ENCODE measurements around the gene USPL1.

USPL1 gene

DNA sequence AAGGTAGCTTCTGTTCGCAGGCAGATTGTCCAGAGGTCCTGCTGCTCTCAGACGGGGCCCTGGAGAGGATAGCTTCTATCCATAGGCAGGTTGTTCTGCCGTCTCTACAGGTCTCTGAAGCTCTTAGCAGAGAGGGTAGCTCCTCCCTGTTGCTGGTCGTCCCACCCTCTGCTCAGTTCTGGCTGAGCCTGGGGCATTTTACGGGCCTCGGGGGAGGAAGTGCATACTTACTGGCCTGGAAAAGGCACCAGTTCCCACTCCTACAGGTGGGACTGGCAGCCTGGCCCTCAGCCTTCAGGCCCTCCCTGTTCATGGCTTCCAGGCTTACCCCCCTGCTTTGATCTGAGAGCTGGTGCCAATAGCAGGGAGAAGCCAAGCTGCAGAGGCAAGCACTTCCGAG is 42.3 kb downstream of the USPL1 start:
- no peak for DNase-seq (ENCODE audit: low spot score)

DNA sequence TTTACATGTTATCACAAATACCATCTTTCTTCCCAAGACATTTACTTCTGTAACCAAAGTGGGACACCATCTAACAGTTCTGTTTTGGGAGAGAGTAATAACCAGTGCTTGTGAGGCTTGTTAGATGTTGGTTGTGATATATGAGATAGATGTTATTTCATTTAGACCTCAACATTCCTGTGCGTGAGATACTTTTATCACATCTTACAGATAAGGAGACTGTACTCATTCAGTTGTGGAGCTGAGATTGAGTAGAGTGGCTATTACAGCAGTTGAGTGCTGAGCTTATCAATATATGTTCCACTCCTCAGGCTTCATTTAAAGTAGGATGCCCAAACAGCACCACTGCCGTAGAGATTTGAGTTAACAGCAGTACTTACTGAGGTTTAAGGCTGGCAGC is 43.1 kb downstream of the USPL1 start:
- DNase-seq (ENCODE audit: low spot score) = no peak

DNA sequence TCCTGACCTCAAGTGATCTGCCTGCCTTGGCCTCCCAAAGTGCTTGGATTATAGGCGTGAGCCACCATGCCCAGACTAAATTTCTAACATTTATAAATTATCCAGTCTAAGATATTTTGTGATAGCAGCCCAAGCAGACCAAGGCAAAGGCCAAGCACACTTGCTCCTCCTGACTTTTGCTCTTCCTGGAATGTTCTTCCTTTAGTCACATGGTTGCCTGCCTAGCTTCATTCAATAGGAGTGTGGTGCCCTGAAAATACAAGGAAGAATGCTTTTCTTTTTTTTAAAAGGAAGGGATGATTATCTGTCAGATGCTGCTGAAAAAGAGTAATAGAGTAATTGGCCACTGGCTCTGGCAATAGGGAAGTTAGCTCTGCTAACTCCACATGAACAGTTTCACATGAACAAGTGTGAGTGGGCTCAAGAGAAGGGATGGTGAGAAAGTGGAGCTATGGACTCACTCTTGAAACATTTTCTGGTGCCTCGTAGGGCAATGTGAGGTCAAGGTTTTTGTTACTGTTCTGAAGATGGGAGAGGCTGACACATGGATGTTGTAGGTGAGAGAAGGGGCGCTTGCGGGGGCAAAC is 47.1 kb downstream of the USPL1 start:
- no peak for DNase-seq (ENCODE audit: low spot score)

DNA sequence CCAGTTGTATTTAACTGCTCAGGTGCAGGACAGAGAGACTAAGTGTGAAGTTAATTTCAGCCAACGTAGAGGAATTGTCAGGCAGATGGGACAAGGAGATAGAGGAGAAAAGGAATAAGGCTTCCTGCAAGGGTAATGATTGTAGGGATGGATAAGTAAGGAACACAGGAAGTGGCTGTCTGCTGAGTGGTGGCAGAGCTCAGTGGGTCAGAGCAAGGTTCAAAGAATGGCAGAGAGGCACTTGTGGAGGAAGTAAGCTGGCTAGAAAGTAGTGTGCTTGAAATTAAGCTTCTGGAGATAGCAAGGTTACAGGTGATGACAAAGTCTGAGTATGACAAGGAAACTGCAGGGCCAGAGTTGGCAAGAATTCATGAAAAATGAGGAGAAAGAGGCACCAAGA is 47.9 kb downstream of the USPL1 start:
- no peak for DNase-seq (ENCODE audit: low spot score)

DNA sequence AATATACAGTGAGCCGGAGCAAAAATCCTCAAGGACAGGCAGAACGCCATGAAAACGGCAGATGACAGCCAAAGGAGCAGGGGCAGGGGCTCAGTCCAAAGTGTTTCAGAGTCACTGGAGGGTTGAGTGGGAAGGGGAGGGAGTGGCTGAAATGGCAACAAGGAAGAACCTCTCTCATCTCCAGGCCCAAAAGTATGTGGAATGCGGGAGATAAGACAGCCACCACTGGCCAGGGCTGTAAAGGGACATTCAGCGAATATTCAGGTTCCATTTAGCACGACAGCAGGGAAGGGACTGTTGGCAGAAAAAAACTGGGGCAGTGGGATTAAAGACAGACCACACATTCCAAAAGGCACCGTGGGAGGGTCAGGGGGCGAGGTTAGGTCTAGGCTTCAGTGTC is 48.4 kb downstream of the USPL1 start:
- no peak for DNase-seq (ENCODE audit: low spot score)

DNA sequence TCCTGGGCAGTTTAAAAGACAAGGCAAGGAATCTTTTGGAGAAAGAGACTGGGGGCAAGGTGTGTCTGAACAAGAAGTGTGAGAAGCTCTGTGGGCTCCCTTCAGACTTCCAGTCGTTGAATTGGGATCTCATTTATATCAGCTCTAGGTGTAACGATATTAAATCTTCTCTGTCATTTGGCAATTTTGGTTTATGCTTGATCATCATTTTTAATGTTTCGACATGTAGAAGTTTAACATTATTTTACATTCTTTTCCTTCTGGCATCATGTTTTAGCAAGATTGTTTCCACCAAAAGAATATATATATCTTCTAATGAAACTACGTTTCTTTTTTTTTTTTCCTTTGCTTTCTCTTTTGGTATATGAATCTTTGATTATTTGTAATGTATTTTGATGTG is 49.3 kb downstream of the USPL1 start:
- DNase-seq (ENCODE audit: low spot score) = no peak

DNA sequence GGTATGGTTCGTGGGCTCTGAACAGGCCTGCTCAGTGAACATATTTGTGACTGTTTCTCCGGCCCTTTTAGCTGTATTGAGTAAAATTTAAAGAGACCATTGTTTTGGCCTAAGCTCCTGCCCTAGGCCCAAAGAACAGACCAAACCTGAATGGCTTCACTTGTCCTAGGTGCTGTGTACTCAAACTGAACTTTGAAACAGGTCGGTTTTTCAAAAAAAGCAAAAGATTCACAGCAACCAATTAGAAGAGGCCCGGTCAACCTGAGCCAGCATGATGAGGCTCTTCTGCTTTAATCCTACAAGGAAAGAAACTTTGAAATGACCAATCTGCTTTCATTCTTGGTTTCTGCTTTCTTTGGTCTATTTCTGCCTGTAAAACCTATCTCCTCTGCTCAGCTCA is 50.6 kb downstream of the USPL1 start:
- DNase-seq (ENCODE audit: low spot score) = no peak

DNA sequence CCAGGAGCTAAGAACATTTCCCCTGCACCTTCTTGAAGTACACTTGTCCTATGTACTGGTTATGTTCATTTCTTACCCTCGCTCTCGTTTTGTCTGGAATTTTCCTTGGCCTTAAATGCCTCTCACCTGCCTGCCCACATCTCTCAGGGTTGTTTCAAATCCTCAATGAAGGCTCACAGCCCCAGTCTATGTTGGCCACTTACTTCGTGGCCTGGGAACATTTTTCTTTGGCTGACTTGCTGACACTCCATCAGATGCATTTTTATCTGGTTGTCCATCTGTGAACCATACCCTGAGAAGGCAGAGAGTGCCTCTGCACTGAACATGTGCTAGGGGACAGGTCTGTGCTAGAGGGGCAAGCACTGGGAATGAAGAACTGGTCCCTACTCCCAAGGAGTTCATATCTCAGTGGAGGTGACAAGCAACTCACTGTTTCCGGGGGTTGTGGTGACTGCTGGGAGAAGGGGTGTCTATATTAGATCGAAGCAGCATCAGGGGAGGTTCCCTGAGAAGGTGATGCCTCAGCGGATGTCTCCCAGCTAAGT is 53.6 kb downstream of the USPL1 start:
- no peak for DNase-seq (ENCODE audit: low spot score)

DNA sequence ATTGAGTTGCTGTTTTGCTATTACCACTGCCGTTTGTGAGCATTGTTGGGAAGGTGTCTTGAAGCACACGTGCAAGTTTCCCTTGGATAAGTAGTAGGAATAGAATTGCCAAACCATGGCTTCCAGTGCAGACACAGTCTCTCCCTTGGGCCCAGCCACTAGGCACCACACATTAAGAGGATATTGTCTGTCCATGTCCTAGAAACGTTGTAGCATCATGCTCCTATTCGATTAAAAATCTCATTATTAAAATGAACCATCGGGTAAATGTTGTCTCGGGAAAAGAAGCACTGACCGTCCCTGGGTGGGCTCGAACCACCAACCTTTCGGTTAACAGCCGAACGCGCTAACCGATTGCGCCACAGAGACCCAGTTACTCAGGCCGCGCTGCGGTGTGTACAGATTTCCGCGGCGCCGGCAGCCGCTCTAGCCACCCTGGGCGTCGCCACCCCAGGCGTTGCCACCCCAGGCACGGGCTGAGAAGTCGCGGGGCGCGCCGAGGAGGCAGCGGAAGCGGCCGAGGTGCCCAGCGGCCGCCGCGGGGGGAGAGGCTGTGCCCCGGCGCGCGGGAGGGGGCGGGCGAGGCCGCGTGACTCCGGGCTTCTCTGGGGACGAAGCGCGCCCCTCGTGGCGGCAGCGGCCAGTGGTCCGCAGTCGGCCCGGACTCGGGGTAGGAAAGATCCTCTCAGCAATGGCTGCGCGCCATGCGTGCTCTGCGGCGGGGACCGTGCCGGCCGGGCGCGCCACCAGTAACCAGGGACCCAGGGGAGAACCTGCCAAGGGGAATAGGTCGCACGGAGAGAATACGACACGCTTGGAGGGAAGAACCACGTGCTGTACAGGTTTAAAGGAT is 56.2 kb downstream of the USPL1 start:
- peak; percentile 69 for DNase-seq (ENCODE audit: low spot score)

DNA sequence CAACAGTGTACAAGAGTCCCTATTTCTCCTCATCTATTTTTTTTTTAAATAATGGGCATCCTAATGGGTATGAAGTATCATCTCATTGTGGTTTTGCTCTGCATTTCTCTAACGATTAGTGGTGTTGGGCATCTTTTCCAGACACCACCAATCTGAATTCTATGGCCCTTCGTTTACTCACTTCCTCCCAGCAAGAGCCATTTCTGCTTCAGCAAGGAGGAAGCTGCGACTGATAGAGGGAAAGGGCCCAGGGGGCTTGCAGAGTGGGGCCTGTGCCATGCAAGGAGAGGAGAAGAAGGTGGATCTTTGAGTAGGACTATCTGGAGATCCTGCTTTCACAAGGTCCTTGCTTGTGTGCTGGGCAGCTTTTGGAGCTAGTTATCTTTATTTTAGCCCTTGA is 58.0 kb downstream of the USPL1 start:
- DNase-seq (ENCODE audit: low spot score) = no peak

DNA sequence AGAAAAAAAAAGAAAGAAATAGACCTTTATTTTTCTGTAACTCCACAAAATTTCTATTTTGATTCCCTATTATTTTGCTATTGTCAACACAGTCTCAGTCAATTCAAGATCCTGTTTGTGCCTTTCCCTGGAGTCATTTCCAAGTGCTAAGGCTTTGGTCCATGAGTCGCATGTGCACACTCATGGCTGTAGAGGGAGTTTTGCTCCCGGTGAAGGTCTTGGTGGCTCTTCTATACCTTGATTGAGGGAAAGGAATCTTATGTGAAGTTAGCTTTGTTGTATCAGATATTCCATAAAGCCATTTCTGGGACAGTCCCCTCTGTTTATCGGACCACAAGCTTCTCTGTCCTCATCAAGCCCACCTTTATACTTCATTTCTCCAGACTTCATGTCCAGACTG is 59.0 kb downstream of the USPL1 start:
- DNase-seq (ENCODE audit: low spot score) = no peak

DNA sequence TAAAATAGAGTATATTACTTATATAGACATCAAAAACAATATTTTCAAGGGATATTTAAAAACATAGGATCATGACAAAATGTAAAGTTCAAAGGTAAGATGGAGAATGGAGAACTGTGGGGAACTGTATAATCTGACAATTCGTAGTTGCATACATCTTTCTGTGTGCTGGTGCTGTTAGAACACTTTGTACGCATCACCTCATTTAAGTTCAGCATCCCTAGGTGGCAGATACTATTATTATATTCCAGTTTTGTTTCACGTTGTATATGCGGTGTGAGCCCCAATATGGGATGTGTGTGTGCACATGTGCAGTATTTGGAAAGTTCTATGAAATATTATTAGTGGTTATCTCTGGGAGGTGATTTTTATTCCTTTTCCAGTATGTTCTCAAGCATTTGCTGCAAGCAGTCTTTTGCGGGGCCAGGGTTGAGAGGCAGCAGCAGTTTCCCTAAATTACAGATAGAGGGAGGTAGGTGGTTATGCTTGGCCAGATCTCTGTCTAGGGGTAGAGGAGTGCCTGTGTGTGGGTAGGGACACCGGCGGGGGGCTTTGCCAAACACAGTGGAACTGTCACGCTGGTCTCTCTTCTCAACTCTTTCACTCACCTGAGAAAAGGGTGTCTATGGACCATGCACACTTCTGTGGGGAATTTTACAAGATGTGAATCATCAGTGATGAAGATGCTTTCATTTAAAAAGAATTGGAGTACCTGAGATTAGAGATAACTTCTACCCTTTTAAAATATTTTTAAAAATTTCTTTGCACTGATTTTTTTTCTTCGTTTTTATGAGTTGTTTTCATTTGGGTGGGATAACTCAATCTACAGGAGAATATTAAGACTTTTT is 62.0 kb downstream of the USPL1 start:
- no peak for DNase-seq (ENCODE audit: low spot score)

DNA sequence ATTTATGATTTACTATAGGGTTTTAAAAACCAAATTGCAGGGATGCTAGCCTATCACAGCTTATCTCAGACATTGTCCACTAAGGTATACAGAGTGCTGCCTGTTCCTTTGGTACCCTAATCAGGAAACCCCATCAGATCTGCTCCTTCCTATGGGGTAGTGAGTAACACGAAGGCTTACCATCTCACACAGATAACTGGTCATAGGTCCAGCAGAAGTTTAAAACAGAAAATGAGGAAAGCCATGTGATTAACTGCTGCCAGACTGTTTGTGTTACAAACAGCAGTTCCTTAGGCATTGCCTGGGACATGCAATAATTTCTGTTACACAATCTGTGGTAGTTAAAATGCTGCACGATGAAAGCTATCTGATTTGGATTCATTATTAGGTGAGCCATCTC is 64.1 kb downstream of the USPL1 start:
- DNase-seq (ENCODE audit: low spot score) = no peak

DNA sequence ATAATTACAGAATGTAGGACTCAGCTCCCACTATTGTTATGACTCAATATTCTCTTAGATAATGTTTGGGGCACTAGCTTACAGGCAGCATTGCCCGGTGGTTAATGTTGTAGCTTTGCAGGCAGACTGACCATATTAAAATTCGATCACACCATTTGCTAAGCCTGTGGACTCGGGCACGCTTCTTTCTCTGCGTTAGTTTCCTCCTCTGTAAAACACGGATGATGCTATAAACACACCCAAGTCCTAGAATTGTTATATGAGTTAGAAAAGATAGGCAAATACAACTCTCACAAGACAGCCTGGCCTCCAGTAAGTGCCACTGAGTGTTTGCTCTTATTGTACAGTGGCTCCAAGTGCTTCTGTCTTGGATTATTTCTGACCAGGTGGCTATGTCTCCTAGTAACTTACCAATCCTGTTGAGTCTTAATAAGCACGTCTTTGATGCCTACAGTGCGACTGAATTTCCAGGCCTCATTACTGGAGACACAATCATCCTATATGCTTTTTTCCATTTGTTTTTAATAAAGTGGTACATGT is 67.7 kb downstream of the USPL1 start:
- no peak for DNase-seq (ENCODE audit: low spot score)

DNA sequence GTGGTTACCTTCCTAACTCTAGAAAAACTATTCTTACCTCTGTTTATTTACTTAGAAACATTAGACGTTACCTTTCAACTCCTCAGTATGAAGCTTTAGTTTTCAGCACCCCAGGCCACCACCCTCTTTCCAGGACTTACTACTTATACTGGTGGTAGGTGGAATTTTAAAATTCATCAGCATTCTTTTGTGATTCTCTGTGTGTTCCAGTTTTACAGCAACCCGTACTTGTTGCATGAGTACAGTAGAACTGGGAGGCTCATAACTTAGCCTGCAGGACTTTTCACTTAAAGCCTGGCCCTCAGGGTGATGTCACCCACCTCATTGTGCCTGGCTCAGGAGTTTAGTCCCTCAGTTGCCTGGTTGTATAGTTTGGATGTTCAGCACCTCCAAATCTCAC is 68.3 kb downstream of the USPL1 start:
- no peak for DNase-seq (ENCODE audit: low spot score)

DNA sequence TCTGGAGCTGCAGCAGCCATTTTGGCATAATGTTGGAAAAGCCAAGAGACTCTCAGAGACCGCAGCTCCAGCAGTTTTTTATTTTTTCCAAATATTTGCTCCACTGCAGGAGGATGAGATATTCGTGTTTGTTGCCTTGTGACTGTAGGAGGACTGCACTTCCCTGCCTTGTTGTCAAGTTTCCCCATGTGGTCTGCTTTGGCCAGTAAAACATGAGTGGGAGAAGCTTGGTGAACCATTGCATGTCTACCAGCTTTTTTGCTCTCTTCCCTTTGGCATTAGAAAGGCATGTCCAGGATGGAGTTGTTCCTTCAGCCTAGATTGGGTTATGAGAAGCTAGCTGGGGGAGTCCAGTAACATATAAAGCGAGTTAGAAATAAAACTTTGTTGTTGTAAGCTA is 69.9 kb downstream of the USPL1 start:
- no peak for DNase-seq (ENCODE audit: low spot score)

DNA sequence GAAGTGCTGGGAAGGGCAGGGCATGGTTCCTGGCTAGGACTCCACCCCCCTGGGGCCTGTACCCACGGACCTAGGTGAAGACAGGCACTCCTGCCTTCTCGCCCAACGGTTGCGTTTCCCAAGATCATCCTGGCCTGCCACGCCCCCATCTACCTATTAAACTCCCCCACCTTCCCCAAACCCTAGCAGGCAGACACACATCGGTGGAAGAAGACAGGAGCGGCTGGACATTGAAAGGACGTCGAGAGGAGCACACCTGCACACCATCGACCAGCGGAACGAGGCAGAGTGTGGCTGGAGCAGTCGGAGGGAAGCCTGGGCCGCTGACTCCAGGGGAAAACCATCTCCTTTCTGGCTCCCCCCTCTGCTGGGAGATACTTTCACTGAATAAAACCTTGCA is 72.0 kb downstream of the USPL1 start:
- no peak for DNase-seq (ENCODE audit: low spot score)

DNA sequence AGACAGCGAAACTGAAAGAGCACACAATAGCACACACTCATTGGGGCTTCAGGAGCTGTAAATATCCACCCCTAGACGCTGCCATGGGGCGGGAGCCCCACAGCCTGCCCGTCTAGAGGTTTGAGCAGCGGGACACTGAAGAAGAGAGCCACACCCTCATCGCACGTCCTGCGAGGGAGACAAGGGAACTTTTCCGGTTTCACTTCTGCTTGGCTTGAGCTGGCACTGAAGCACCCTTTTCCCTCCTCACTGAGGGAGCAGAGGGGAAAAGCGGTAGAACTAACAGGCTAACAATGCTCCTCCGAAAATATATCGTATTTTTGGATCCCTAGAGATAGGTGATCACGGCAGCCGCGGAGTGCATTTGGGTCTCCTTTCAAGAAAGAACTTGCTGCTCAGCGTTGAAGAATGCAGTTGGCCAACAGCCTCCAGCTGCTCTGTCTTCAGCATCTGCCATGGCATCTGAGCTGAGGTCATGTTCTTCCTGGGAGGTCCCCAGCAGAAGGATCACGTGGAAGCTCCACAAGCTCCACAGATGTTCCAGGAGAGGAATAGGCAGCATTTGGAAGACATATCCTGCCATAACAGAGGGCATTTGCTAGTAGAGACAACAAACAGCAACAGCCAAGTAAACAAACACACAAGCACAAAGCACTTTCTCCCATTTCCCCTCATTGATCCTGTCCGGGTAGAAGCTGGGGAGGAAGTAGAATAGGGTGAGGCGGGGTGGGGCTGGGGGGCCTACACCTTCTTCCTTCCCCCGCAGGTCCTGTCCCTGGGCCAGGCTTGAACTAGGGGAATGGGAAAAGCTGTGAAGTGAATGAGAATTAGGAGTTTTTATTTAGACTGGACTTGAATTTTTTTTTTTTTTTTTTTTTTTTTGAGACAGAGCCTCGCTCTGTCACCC is 72.8 kb downstream of the USPL1 start:
- DNase-seq (ENCODE audit: low spot score) = no peak

DNA sequence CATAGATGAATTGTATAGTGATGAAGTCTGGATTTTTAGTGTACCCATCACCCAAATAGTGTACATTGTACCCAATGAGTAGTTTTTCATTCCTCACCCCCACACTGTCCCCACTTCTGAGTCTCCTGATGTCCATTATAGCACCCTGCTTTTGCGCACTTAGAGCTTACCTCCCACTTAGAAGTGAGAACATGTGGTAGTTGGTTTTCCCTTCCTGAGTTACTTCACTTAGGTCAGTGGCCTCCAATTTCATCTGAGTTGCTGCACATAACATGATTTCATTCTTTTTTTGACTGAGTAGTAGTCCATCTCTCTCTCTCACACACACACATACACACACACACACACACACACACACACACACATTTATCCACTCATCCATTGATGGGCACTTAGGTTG is 74.4 kb downstream of the USPL1 start:
- DNase-seq (ENCODE audit: low spot score) = no peak

DNA sequence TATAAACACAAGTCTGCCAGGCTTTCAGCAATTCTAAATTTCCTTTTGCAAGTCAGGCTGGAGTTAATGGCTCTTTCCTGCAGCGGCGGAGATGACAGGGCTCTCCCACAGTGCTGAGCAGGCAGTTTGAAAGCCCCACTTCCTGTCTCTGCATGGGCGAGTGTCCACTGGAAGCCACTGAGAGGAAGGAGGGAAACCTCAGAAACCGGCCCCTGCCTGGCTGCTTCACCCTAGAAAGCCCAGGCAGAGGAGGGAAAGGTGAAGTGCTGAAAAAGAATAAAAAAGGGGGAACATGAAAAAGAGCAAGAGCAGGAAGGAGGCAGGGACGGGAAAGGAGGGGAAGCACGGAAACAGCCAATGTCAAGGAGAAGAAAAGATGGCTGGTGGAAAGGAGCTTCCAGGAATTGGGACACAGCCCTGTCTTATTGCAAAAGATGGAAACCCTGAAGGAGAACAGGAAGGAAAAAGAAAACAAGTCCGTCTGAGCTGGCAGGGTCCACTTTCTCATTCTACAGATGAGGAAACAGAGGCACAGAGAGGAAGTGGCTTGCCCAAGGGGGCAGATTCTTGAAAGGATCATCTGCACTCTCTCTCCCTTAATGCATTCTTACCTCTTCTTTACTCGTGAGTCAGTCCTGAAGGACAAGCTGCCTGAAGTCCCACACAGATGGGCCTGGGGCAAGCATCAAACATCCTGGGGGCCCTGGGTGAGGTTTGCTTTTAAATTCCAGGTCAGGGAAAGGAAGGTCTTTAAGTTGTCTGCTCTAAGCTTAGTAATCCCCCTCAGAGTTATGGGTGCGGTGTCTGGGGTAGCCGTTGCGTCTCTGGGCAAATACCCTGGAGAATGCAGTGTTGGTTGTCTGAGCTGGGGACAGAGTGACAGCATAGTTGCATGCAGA is 78.8 kb downstream of the USPL1 start:
- no peak for DNase-seq (ENCODE audit: low spot score)
